GM19035 (cell line): ENCODE data around the gene PBX4.

Experiments used
- ATAC-seq: cut with Tn5 transposase; IDR thresholded peaks from one replicate; pipeline ENCODE4 v1.9.1; 2021; ENCODE audit not compliant: unreplicated experiment

The PBX4 gene

GRCh38 chr19:19540715-19541515, 77.6 kb downstream of the PBX4 start:
- no peak for ATAC-seq

DNA sequence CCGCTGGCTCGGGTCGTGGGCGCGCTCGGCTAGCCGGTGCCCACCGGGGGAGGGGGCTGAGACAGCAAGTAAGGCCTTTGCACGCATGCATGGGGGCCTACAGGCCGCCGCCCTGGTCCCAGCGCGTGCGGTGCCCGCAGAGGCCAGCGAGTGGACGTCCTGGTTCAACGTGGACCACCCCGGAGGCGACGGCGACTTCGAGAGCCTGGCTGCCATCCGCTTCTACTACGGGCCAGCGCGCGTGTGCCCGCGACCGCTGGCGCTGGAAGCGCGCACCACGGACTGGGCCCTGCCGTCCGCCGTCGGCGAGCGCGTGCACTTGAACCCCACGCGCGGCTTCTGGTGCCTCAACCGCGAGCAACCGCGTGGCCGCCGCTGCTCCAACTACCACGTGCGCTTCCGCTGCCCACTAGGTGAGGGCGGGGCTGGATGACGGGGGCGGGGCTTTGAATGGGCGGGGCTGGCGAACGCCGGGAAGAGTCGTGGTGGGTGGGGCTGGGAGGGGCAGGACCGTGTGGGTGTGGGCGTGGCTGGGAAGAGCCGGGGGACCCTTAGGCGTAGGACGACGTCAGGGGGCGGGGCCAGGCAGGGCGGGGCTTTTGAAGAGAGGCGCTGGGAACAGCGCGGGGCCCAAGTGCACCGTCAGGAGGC, 78.3 kb downstream of the PBX4 start:
- no peak for ATAC-seq

DNA sequence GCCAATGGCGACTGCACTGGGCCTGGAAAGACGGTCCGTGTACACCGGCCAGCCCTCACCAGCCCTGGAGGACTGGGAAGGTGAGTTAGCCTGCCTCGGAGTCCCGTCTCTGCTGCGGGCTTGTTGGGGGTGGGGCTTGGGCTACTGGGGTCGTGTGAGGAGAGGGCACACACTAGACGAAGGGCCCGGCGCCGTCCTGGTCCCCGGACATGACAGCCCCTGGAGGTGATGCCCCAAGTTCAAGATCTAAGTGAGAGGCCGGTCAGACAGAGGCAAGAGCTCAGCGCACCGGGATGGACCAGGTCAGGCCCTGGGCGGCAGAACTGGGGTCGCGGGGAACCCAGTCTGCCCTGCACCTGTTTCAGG, 78.8 kb downstream of the PBX4 start:
- no peak for ATAC-seq

- ATAC-seq: no peak
Measured at GRCh38 chr19:19538785-19539166, 79.7 kb downstream of the PBX4 start.

DNA sequence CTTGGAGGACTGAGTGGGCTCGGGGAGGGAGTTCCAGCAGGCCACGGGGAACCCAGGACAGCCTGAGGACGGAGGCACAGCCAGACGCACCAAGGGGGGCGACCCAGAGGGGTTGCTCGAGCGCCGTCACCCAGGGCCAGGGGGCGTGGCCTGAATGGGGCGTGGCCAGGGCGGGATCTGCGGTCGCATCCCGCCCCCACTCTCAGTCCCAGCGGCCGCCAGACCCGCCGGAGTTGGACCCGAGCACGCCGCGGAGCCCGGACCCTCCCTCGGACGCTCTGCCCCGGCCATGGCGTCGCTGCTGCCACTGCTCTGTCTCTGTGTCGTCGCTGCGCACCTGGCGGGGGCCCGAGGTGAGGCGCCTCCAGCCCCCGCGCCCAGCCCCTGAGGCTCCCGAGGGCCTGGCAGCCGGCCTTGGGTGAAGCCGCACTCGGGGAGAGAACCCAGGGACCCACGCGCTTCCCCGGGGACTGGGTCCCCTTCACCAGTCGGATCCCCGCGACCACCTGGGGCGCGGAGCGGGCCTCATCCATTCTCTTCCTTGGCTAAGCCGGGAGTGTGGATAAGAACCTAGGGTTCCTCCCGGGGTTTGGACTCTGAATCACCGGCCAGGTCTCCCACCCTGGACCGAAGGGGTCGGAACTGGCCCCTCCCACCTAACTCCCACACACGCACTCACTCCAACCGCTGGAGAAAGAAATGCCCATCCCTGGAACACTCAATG, 80.3 kb downstream of the PBX4 start, which contains the start of gene CILP2:
Gene CILP2 (plus strand): TSS at position 205 of the 724 bp plus-strand sequence. CDS start 85 bp downstream, at position 290.
- no peak for ATAC-seq

DNA sequence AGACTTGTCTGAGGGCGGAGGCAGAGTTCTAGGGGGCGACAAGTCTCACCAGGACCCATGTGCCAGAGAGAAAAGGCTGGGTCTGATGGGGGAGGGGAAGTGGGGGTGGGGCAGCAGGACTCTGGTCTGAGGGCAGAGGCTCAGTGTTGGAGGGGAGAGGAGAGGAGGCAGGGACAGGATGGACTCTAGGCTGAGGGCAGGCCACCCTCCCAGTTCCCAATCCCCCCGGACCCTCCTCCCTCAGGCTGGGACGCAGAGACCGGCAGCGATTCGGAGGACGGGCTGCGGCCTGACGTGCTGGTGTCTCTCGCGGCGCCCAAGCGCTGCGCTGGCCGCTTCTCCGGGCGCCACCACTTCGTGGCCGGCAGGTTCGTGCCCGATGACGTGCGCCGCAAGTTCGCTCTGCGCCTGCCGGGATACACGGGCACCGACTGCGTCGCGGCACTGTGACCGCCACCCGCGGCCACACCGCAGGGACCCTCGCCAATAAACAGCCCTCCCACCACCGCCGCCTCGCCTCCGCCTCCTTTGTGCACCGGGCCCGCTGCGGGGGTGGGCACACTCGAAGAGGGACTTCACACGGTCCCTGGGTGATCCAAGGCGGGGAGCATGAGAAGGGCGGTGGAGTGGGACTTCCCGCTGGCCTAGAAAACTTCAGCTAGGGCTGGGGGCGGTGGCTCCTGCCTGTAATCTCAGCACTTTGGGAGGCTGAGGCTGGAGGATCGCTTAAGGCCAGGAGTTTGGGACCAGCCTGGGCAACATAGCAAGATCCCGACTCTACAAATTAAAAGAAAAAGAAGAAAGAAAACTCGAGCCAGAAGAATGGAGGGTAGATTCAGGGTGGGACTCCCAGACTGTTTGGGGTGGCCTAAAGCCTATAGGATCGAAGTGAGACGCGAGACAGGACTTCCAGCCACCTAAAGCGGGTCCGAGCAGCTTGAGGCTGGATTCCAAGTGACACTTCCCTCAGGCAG, 81.1 kb downstream of the PBX4 start:
- ATAC-seq: no peak

GRCh38 chr19:19535311-19536191, 82.9 kb downstream of the PBX4 start:
- ATAC-seq: no peak

- no peak for ATAC-seq
Measured at GRCh38 chr19:19534556-19535265, 83.8 kb downstream of the PBX4 start.

- ATAC-seq: no peak
Measured at GRCh38 chr19:19533841-19534240, 84.6 kb downstream of the PBX4 start.

DNA sequence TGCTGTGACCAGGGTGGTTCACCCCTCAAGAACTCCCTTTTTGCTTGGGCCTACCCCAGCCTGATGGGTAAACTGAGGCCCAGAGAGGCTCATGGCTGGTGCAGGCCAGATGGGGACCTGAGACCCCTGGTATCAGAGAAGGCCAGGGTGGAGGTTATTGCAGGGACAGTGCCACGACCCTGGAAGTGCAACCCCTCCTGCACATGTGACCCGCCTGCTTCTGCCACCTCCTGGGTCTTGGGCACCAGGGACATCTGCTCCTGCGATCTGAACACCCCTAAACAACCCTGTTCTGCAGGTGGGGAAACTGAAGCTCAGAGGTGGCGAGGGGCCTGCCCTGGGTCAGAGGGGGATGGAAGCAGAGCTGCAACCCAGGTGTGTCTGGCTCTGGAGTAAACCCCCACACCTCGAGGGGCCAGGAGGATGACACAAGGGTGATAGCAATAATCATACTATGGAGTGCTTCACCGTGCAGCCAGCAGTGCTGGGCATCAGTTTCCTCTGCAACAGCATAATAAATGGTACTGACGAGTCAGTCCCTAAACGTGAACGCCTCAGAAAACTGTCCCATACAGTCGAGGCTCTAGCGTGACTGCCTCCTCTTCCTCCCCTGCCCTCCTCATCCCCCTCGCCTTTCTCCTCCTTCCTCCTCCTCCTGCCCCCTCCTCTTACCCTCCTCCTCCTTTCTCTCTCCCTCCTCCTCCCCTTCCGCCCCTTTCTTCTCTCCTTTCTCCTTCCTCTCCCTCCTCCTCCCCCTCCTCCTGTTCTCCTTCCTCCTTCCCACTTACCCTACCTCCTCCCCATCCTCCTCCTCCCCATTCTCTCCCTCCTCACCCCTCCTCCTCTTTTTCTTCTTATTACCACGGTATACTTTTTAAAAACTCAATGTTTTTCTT, 85.4 kb downstream of the PBX4 start:
- ATAC-seq: no peak

- ATAC-seq: no peak
Measured at GRCh38 chr19:19531951-19532805, 86.3 kb downstream of the PBX4 start.

- ATAC-seq: no peak
Measured at GRCh38 chr19:19530889-19531288, 87.6 kb downstream of the PBX4 start.

DNA sequence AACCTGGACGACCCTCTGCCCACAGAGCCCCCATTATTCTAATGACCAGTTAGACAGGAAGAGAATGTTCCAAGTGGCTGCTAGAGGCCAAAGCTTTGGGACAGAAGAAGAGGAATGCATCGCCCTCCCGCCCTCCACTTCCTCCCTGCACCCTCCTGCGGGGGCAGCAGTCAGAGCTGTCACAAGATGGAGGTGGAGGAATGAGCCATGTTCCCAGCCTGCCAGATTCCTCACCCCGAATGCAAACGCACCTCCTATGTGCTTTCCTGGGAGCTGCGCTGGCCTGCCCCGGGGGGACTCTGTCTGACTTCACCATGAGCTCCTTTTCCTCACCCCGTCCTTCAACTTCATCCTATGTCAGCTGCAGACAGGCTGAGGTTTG, 88.1 kb downstream of the PBX4 start:
- no peak for ATAC-seq

- no peak for ATAC-seq
Measured at GRCh38 chr19:19529783-19530422, 88.6 kb downstream of the PBX4 start.

- no peak for ATAC-seq
Measured at GRCh38 chr19:19528721-19529490, 89.6 kb downstream of the PBX4 start, which contains the start of gene YJEFN3. Gene YJEFN3, plus strand, starts transcription at chr19:19528911. Its CDS starts 22 bp downstream, at chr19:19528933.
